SHP77 treated with DMSO at 0.1 percent for 48 hours (cell line): ENCODE data around the gene AQP6.
A peak's percentile ranks its signal among the peaks of the same experiment; 100 is the strongest.

Source experiments
- DNase-seq: peaks from one replicate; lab custom pipeline; 2025; lab: John Stamatoyannopoulos, UW

AQP6 gene

GRCh38 chr12:49956663-49957569, 15.8 kb upstream of the AQP6 start:
- no peak for DNase-seq

DNA sequence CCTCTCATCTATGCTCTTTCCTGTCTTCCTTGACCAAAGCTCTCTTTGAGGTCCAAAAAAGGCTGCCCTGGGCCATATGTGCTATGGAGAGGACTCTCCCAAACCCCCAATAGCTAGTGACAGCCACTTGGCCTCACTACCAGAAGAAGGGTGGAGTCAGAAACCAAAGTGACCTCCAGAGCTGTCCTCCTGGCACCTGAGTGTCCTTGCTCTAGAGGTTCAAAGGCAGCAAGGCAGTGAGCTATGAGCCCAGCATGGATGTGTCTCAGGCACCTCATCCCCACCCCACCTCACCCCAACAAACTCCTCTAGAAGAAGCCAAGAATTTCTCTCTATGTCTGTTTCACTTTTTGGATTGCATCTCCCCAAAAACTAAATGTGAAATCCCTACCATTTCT, 15.2 kb upstream of the AQP6 start:
- DNase-seq: no peak

- no peak for DNase-seq
Measured at GRCh38 chr12:49959685-49960473, 12.9 kb upstream of the AQP6 start.

GRCh38 chr12:49960474-49961110, 12.2 kb upstream of the AQP6 start:
- no peak for DNase-seq

GRCh38 chr12:49961111-49961922, 11.4 kb upstream of the AQP6 start, which contains the start of gene AQP5:
TSS of gene AQP5 (plus strand) at chr12:49961872. CDS start at chr12:49962018, 146 bp downstream.
- no peak for DNase-seq

GRCh38 chr12:49961993-49962764, 10.6 kb upstream of the AQP6 start:
- no peak for DNase-seq

- peak; percentile 36 for DNase-seq
Measured at GRCh38 chr12:49962861-49963765, 9.6 kb upstream of the AQP6 start.

GRCh38 chr12:49963976-49964815, 8.6 kb upstream of the AQP6 start:
- no peak for DNase-seq

DNA sequence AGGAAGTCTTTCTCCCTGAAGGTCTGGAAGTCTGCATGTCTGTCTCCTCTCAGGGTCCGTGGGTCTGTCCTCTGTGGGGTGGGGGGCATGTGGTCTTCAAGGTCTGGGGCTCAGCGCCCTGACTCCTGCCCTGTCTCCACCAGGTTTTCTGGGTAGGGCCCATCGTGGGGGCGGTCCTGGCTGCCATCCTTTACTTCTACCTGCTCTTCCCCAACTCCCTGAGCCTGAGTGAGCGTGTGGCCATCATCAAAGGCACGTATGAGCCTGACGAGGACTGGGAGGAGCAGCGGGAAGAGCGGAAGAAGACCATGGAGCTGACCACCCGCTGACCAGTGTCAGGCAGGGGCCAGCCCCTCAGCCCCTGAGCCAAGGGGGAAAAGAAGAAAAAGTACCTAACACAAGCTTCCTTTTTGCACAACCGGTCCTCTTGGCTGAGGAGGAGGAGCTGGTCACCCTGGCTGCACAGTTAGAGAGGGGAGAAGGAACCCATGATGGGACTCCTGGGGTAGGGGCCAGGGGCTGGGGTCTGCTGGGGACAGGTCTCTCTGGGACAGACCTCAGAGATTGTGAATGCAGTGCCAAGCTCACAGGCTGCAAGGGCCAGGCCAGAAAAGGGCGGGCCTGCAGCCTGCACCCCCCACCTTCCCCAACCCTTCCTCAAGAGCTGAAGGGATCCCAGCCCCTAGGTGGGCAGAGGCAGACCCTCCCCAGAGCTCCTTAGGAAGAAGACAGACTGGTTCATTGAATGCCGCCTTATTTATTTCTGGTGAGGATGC, 7.7 kb upstream of the AQP6 start:
- DNase-seq: no peak

- DNase-seq: no peak
Measured at GRCh38 chr12:49965836-49966235, 6.9 kb upstream of the AQP6 start.

DNA sequence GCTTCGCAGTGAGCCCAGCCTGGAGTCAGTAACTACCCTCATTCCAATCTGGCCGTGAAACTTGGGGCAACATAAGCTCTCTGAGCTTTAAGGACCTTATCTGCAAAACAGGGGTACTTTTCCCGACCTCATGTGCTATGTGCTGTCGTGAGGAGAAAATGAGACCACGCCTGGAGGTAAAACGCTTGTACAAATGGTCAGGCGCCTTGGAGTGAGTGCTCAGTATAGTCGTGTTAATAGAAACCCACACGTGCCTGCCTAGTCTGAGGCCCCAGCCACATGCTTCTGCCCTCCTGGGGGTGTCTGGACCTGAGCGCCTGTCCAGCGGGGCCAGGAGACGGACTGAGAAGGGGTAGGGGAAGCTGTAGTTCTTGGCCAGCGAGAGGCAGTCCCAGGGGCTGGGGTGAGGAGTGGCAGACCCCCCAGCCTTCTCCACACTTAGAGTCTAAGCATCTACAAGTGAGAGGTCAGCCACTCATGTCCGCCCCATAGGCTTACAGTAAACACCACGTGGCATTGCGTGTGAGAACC, 6.2 kb upstream of the AQP6 start:
- DNase-seq: no peak

- peak; percentile 27 for DNase-seq
Measured at GRCh38 chr12:49967042-49967776, 5.5 kb upstream of the AQP6 start.

GRCh38 chr12:49967777-49968250, 4.9 kb upstream of the AQP6 start:
- DNase-seq: no peak

- DNase-seq: no peak
Measured at GRCh38 chr12:49968471-49968870, 4.3 kb upstream of the AQP6 start.

GRCh38 chr12:49969027-49969426, 3.7 kb upstream of the AQP6 start:
- no peak for DNase-seq

DNA sequence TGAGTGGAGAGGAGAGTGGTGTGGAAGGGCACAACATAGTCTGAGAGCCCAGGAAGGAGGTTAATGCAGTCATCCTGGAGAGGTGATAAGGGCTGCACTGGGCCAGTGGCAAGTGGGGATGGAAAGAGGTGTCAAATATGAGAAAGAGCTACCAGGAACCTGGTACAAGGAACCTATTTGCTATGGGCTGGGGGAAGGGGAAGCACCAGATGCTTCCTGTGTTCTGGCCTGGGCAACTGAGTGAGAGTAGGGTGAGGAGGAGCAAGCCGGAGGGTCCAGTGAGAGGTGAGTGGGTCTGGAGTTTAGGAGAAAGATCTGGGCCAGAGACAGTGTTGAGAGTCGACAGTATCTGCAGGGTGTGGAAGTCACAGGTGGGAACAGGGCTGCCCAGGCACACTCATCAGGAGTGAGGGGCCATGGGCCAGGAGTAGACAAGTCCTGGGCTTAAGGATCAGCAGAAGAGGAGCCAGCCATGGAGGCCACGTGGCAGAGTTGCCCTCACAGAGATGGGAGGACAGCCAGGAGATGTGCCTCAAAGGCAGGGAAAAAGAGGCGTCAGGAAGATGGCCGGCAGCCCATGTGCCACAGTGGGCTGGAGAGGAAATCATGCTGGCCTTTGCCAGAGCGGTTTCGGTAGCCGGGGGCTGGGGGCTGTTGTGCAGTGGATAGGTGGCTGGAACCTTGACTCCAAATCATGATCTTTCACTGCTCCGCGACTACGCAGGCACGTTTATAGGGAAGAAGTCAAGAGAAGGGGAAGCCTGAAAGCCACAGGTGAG, 2.9 kb upstream of the AQP6 start:
- no peak for DNase-seq
